A673 (cell line): ENCODE measurements around the gene HOATZ.

ENCODE experiments used
- EZH2 ChIP-seq: fragments of 200-600 bp; sonication (generic); IDR thresholded peaks from 2 replicates; pipeline ENCODE4 v1.6.1; 2017; ENCODE audit warnings: borderline replicate concordance, low read depth, mild to moderate bottlenecking, mixed read lengths, antibody characterized with exemption, low read length; ENCODE audit not compliant: poor library complexity, severe bottlenecking
- TF ChIP-seq, protein P1 (sequence below): fragments of 300-800, 200-600 bp; sonication (generic); conservative IDR thresholded peaks from 2 replicates; pipeline ENCODE4 v1.5.1; 2017; ENCODE audit warnings: low read depth, mild to moderate bottlenecking, antibody characterized with exemption, low read length, moderate library complexity, mixed read lengths

DNA sequence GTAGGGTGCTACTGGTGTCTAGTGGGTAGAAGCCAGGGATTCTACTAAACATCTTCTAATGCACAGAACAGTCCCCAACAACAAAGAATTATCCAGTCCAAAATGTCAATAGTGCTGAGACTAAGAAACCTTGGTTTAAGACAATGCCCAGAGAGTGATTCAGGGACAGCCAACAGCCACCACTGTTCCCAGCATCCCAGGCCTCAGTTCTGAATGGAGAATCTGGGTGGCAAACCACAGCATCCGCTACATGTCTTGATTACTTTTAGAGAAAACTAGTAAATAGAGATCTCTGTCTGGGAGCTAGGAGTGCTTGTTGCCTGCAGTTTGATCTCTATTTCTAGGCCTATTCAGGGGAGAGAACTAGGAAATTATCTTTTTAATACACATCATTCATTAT, 66.8 kb downstream of the HOATZ start:
- TF ChIP-seq, protein P1, sequence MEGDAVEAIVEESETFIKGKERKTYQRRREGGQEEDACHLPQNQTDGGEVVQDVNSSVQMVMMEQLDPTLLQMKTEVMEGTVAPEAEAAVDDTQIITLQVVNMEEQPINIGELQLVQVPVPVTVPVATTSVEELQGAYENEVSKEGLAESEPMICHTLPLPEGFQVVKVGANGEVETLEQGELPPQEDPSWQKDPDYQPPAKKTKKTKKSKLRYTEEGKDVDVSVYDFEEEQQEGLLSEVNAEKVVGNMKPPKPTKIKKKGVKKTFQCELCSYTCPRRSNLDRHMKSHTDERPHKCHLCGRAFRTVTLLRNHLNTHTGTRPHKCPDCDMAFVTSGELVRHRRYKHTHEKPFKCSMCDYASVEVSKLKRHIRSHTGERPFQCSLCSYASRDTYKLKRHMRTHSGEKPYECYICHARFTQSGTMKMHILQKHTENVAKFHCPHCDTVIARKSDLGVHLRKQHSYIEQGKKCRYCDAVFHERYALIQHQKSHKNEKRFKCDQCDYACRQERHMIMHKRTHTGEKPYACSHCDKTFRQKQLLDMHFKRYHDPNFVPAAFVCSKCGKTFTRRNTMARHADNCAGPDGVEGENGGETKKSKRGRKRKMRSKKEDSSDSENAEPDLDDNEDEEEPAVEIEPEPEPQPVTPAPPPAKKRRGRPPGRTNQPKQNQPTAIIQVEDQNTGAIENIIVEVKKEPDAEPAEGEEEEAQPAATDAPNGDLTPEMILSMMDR: no peak
- no peak for TF ChIP-seq EZH2
